Measurements from ENCODE around the gene LTBR. TPM values are rescaled to one million over a fixed set of nuclear protein-coding genes. Genes with fewer than 3 reads are reported as not detected.
A peak's percentile ranks its signal among the peaks of the same experiment; 100 is the strongest.

LTBR gene
- total and polyA plus RNA-seq, 7 experiments from 2014 or later = 0.34 to 25.2 (median 2.2) TPM; not detected in 2

GRCh38 chr12:6363330-6364043 is 20.5 kb upstream of the LTBR start:
- H3K9me3 ChIP-seq (ENCODE audit: control insufficient read depth in 2 of 3, low read length in 3 of 3) = no peaks in the 10 kb centered on the region
- H3K36me3 Mint-ChIP-seq = no peaks in the 10 kb centered on the region
- ChIA-PET CTCF (interaction anchor here (0.6 to 8.4 kb wide), 7 partner anchors 18 to 662 kb away, joined by 3 to 139 read pairs (median 3); partner anchors contain the start of gene TNFRSF1A), POLR2A (interaction anchor here (1.0 to 14.2 kb wide), 18 partner anchors 8 to 222 kb away, joined by 3 to 342 read pairs (median 5); partner anchors contain the start of genes LTBR, TNFRSF1A and VAMP1)
- peaks cover 0 to 12% of the 10 kb centered on the region in 2 donors for H3K4me1 ChIP-seq (ENCODE audit: control insufficient read depth in 2 of 2, insufficient read depth in 2 of 2, low read length in 2 of 2)
- ATAC-seq (peak; percentile 88), DNase-seq (peak in 7 of 9 donors; percentile 35 to 66 (median 46))
- peaks cover 22 to 54% (median 52%) of the 10 kb centered on the region in 7 donors for H3K4me1 Mint-ChIP-seq
- peak overlapping the region; percentile 79 for H3K4me3 ChIP-seq (ENCODE audit: low read length)
- intact Hi-C loops (cut with micrococcal nuclease) = loop anchor here (1.0 to 2.0 kb wide), 3 partner anchors 13 to 59 kb away; no protein-coding TSS in a partner anchor
- H3K27me3 Mint-ChIP-seq = peaks cover 0 to 4% (median 0%) of the 10 kb centered on the region in 5 donors
- H3K27me3 ChIP-seq (ENCODE audit: control insufficient read depth in 2 of 2, insufficient read depth in 2 of 2, low read length in 2 of 2) = no peaks in the 10 kb centered on the region
- peaks cover 0 to 1% (median 0%) of the 10 kb centered on the region in 11 donors for H3K9me3 Mint-ChIP-seq
- peak overlapping the region; percentile 72 to 91 (median 88) for H3K4me3 Mint-ChIP-seq
- H3K36me3 ChIP-seq (ENCODE audit: control insufficient read depth in 2 of 3, insufficient read depth in 3 of 3, low read length in 3 of 3) = peaks cover 0 to 5% (median 0%) of the 10 kb centered on the region in 3 experiments
- H3K27ac Mint-ChIP-seq = peak overlapping the region; percentile 76 to 95 (median 87)
- peak overlapping the region; percentile 84 for H3K27ac ChIP-seq (ENCODE audit: low read depth, low read length)

GRCh38 chr12:6364044-6364374 is 20.0 kb upstream of the LTBR start:
- Histone ChIP-seq H3K27me3 (ENCODE audit: control insufficient read depth in 2 of 2, insufficient read depth in 2 of 2, low read length in 2 of 2) (no peaks in the 10 kb centered on the region), H3K9me3 (ENCODE audit: control insufficient read depth in 2 of 3, low read length in 3 of 3) (no peaks in the 10 kb centered on the region), H3K4me1 (ENCODE audit: control insufficient read depth in 2 of 2, insufficient read depth in 2 of 2, low read length in 2 of 2) (peaks cover 0 to 12% of the 10 kb centered on the region in 2 donors), H3K36me3 (ENCODE audit: control insufficient read depth in 2 of 3, insufficient read depth in 3 of 3, low read length in 3 of 3) (peaks cover 0 to 5% (median 0%) of the 10 kb centered on the region in 3 experiments), H3K4me3 (ENCODE audit: low read length) (peak overlapping the region; percentile 79), H3K27ac (ENCODE audit: low read depth, low read length) (peak overlapping the region; percentile 84)
- ChIA-PET POLR2A (interaction anchor here (1.0 to 14.2 kb wide), 10 partner anchors 8 to 102 kb away, joined by 4 to 342 read pairs (median 4); partner anchors contain the start of genes LTBR and TNFRSF1A), CTCF (interaction anchor here (0.6 to 8.4 kb wide), 4 partner anchors 22 to 661 kb away, joined by 3 to 139 read pairs (median 6); partner anchors contain the start of gene TNFRSF1A)
- peaks cover 0 to 1% (median 0%) of the 10 kb centered on the region in 11 donors for H3K9me3 Mint-ChIP-seq
- H3K4me1 Mint-ChIP-seq = peaks cover 22 to 59% (median 52%) of the 10 kb centered on the region in 7 donors
- peak overlapping the region; percentile 72 to 91 (median 88) for H3K4me3 Mint-ChIP-seq
- H3K27me3 Mint-ChIP-seq = peaks cover 0 to 4% (median 0%) of the 10 kb centered on the region in 5 donors
- intact Hi-C loops (cut with micrococcal nuclease) = loop anchor here in 1 of 2 donors (2.0 kb wide), 1 partner anchor 59 kb away; no protein-coding TSS in a partner anchor
- ATAC-seq (peak; percentile 6), DNase-seq (peak in 3 of 9 donors; percentile 38 to 45 (median 41))
- no peaks in the 10 kb centered on the region for H3K36me3 Mint-ChIP-seq
- peak overlapping the region; percentile 76 to 95 (median 87) for H3K27ac Mint-ChIP-seq

GRCh38 chr12:6367065-6367968 is 16.6 kb upstream of the LTBR start:
- CTCF ChIA-PET = interaction anchor here (0.6 to 8.4 kb wide), 16 partner anchors 8 to 172 kb away, joined by 3 to 139 read pairs (median 4); partner anchors contain the start of gene TNFRSF1A
- Mint-ChIP-seq H3K4me3 (peak overlapping the region in 2 of 10 donors; percentile 12 to 19), H3K36me3 (no peaks in the 10 kb centered on the region), H3K4me1 (peaks cover 18 to 38% (median 35%) of the 10 kb centered on the region in 7 donors), H3K27me3 (no peaks in the 10 kb centered on the region), H3K9me3 (no peaks in the 10 kb centered on the region), H3K27ac (peak overlapping the region in 8 of 9 donors; percentile 14 to 91 (median 70))
- peak; percentile 70 for ATAC-seq
- Histone ChIP-seq H3K27ac (ENCODE audit: low read depth, low read length) (no peak overlapping the region), H3K4me3 (ENCODE audit: low read length) (no peak overlapping the region), H3K9me3 (ENCODE audit: control insufficient read depth in 2 of 3, low read length in 3 of 3) (no peaks in the 10 kb centered on the region), H3K36me3 (ENCODE audit: control insufficient read depth in 2 of 3, insufficient read depth in 3 of 3, low read length in 3 of 3) (peaks cover 0 to 5% (median 0%) of the 10 kb centered on the region in 3 experiments), H3K4me1 (ENCODE audit: control insufficient read depth in 2 of 2, insufficient read depth in 2 of 2, low read length in 2 of 2) (peaks cover 0 to 4% of the 10 kb centered on the region in 2 donors), H3K27me3 (ENCODE audit: control insufficient read depth in 2 of 2, insufficient read depth in 2 of 2, low read length in 2 of 2) (no peaks in the 10 kb centered on the region)
- intact Hi-C loops (cut with micrococcal nuclease) = loop anchor here (1.0 kb wide), 2 partner anchors 32 to 44 kb away; no protein-coding TSS in a partner anchor
- POLR2A ChIA-PET = interaction anchor here (0.6 to 14.2 kb wide), 11 partner anchors 9 to 232 kb away, joined by 3 to 342 read pairs (median 3); partner anchors contain the start of gene TNFRSF1A
- DNase-seq = peak in 5 of 9 donors; percentile 27 to 57 (median 53)

GRCh38 chr12:6367969-6368892 is 15.7 kb upstream of the LTBR start:
- H3K27me3 Mint-ChIP-seq = no peaks in the 10 kb centered on the region
- Histone ChIP-seq H3K36me3 (ENCODE audit: control insufficient read depth in 2 of 3, insufficient read depth in 3 of 3, low read length in 3 of 3) (peaks cover 0 to 5% (median 0%) of the 10 kb centered on the region in 3 experiments), H3K27ac (ENCODE audit: low read depth, low read length) (no peak overlapping the region), H3K27me3 (ENCODE audit: control insufficient read depth in 2 of 2, insufficient read depth in 2 of 2, low read length in 2 of 2) (no peaks in the 10 kb centered on the region), H3K4me3 (ENCODE audit: low read length) (no peak overlapping the region), H3K9me3 (ENCODE audit: control insufficient read depth in 2 of 3, low read length in 3 of 3) (no peaks in the 10 kb centered on the region), H3K4me1 (ENCODE audit: control insufficient read depth in 2 of 2, insufficient read depth in 2 of 2, low read length in 2 of 2) (no peaks in the 10 kb centered on the region)
- no peaks in the 10 kb centered on the region for H3K9me3 Mint-ChIP-seq
- peaks cover 21 to 44% (median 37%) of the 10 kb centered on the region in 7 donors for H3K4me1 Mint-ChIP-seq
- H3K36me3 Mint-ChIP-seq = no peaks in the 10 kb centered on the region
- DNase-seq = no peak
- POLR2A ChIA-PET = interaction anchor here (0.6 to 14.2 kb wide), 9 partner anchors 8 to 233 kb away, joined by 3 to 342 read pairs (median 4); partner anchors contain the start of gene TNFRSF1A
- H3K4me3 Mint-ChIP-seq = peak overlapping the region in 2 of 10 donors; percentile 12 to 19
- intact Hi-C loops (cut with micrococcal nuclease) = loop anchor here (1.0 kb wide), 2 partner anchors 33 to 45 kb away; no protein-coding TSS in a partner anchor
- CTCF ChIA-PET = interaction anchor here (0.6 to 8.4 kb wide), 14 partner anchors 9 to 173 kb away, joined by 3 to 139 read pairs (median 4); partner anchors contain the start of gene TNFRSF1A
- H3K27ac Mint-ChIP-seq = peak overlapping the region in 8 of 9 donors; percentile 12 to 91 (median 66)
- no peak for ATAC-seq

GRCh38 chr12:6368906-6369525 is 14.9 kb upstream of the LTBR start:
- H3K9me3 ChIP-seq (ENCODE audit: control insufficient read depth in 2 of 3, low read length in 3 of 3) = no peaks in the 10 kb centered on the region
- peak overlapping the region in 3 of 9 donors; percentile 34 to 54 (median 36) for H3K27ac Mint-ChIP-seq
- H3K27ac ChIP-seq (ENCODE audit: low read depth, low read length) = no peak overlapping the region
- intact Hi-C loops (cut with micrococcal nuclease) = no loop called here
- ChIA-PET CTCF (interaction anchor here (1.0 to 8.4 kb wide), 4 partner anchors 9 to 174 kb away, joined by 3 to 139 read pairs (median 3); no protein-coding TSS in a partner anchor), POLR2A (interaction anchor here (14.2 kb wide), 1 partner anchor 31 kb away, joined by 342 read pairs; the partner anchor contains the start of gene TNFRSF1A)
- DNase-seq (no peak), ATAC-seq (no peak)
- no peak overlapping the region for H3K4me3 ChIP-seq (ENCODE audit: low read length)
- no peaks in the 10 kb centered on the region for H3K4me1 ChIP-seq (ENCODE audit: control insufficient read depth in 2 of 2, insufficient read depth in 2 of 2, low read length in 2 of 2)
- no peaks in the 10 kb centered on the region for H3K36me3 Mint-ChIP-seq
- peaks cover 20 to 44% (median 35%) of the 10 kb centered on the region in 7 donors for H3K4me1 Mint-ChIP-seq
- no peaks in the 10 kb centered on the region for H3K36me3 ChIP-seq (ENCODE audit: control insufficient read depth in 2 of 3, insufficient read depth in 3 of 3, low read length in 3 of 3)
- no peaks in the 10 kb centered on the region for H3K9me3 Mint-ChIP-seq
- no peak overlapping the region for H3K4me3 Mint-ChIP-seq
- H3K27me3 Mint-ChIP-seq = no peaks in the 10 kb centered on the region
- H3K27me3 ChIP-seq (ENCODE audit: control insufficient read depth in 2 of 2, insufficient read depth in 2 of 2, low read length in 2 of 2) = no peaks in the 10 kb centered on the region
